Jurkat, Clone E6-1 (cell line): ENCODE measurements around the gene FLNB.

Source experiments
- DNase-seq: peaks from one replicate; pipeline ENCODE4 v3.0.0-alpha.2; 2011; ENCODE audit warnings: low read depth, low spot score
- H3K4me3 ChIP-seq: 2 replicates; pipeline ENCODE4 v1.5.1; 2011; ENCODE audit warnings: mild to moderate bottlenecking, low read length, control low read depth, moderate library complexity

The FLNB gene

GRCh38 chr3:58144478-58145325, 136.5 kb downstream of the FLNB start:
- H3K4me3 ChIP-seq, result no peak overlapping the region
- no peak for DNase-seq

- DNase-seq, result no peak
- no peak overlapping the region for H3K4me3 ChIP-seq
Observed at GRCh38 chr3:58148049-58148448, 139.8 kb downstream of the FLNB start.

GRCh38 chr3:58150130-58150809, 142.0 kb downstream of the FLNB start:
- no peak for DNase-seq
- H3K4me3 ChIP-seq, result no peak overlapping the region

- H3K4me3 ChIP-seq, result no peak overlapping the region
- DNase-seq, result no peak
Observed at GRCh38 chr3:58150810-58151199, 142.6 kb downstream of the FLNB start.

GRCh38 chr3:58151637-58152036, 143.4 kb downstream of the FLNB start:
- no peak overlapping the region for H3K4me3 ChIP-seq
- DNase-seq, result no peak

GRCh38 chr3:58152225-58153015, 144.2 kb downstream of the FLNB start:
- no peak overlapping the region for H3K4me3 ChIP-seq
- no peak for DNase-seq

- H3K4me3 ChIP-seq, result no peak overlapping the region
Observed at GRCh38 chr3:58153371-58153770, 145.1 kb downstream of the FLNB start.

GRCh38 chr3:58154626-58155449, 146.6 kb downstream of the FLNB start:
- no peak overlapping the region for H3K4me3 ChIP-seq
- DNase-seq, result no peak

More at GRCh38 chr3:58153371-58153770, 145.1 kb downstream of the FLNB start:
- no peak for DNase-seq

GRCh38 chr3:58155838-58156237, 147.6 kb downstream of the FLNB start:
- DNase-seq, result no peak
- no peak overlapping the region for H3K4me3 ChIP-seq

GRCh38 chr3:58157700-58158099, 149.5 kb downstream of the FLNB start:
- no peak for DNase-seq
- no peak overlapping the region for H3K4me3 ChIP-seq

- H3K4me3 ChIP-seq, result no peak overlapping the region
- DNase-seq, result no peak
Observed at GRCh38 chr3:58158442-58159153, 150.4 kb downstream of the FLNB start.

GRCh38 chr3:58160399-58160798, 152.2 kb downstream of the FLNB start:
- DNase-seq, result no peak
- no peak overlapping the region for H3K4me3 ChIP-seq

- DNase-seq, result no peak
- no peak overlapping the region for H3K4me3 ChIP-seq
Observed at GRCh38 chr3:58161435-58162398, 153.5 kb downstream of the FLNB start.

- no peak overlapping the region for H3K4me3 ChIP-seq
- no peak for DNase-seq
Observed at GRCh38 chr3:58163234-58163633, 155.0 kb downstream of the FLNB start.

- DNase-seq, result no peak
- H3K4me3 ChIP-seq, result no peak overlapping the region
Observed at GRCh38 chr3:58164199-58164879, 156.1 kb downstream of the FLNB start.

- DNase-seq, result no peak
- H3K4me3 ChIP-seq, result no peak overlapping the region
Observed at GRCh38 chr3:58164906-58165821, 156.9 kb downstream of the FLNB start.
